ENCODE data around the gene ALS2. TPM values are rescaled to one million over a fixed set of nuclear protein-coding genes. Genes with fewer than 3 reads are reported as not detected.

Gene ALS2
- total and polyA plus RNA-seq, 4 donors, result 8.2 to 35.3 (median 15.0) TPM

DNA sequence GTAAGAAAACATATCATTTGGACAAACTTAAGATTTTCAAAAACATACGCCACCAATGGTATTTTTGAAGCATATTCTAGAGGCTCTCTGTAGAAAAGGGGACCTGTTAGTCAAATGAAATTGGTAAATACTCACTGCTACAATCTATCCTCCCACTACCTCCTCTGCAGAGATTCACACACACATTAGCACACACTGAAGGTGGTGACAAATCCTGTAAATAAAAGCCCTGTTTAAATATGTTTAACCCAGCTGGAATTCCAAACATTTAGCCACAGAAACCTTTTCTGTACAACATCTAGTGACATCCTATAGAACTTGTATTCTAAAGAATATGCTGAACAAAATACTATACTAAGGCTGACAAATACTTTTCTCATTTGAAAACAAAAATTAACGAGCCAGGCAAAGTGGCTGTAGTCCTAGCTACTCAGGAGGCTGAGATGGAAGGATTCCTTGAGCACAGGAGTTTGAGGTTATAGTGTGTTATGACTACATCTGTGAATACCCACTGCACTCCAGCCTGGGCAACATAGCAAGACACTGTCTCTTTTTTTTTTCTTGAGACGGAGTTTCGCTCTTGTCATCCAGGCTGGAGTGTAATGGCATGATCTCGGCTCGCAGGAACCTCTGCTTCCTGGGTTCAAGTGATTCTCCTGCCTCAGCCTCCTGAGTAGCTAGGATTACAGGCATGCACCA lies 25.9 kb downstream of the ALS2 start:
- peaks cover 4 to 48% (median 32%) of the 10 kb centered on the region in 4 donors for H3K4me1 ChIP-seq (ENCODE audit: control insufficient read depth in 4 of 4, insufficient read depth in 4 of 4, low read length in 3 of 4)
- no peak for DNase-seq (ENCODE audit: low spot score)
- WGBS, result 90% methylated on average over 6 of the region's 6 CpGs
- H3K27me3 ChIP-seq (ENCODE audit: control insufficient read depth in 4 of 4, insufficient read depth in 4 of 4, low read length in 3 of 4), result no peaks in the 10 kb centered on the region
- no peak overlapping the region for H3K4me3 ChIP-seq (ENCODE audit: low read depth in 1 of 3, low read length in 3 of 3)
- H3K36me3 ChIP-seq (ENCODE audit: control insufficient read depth in 4 of 4, insufficient read depth in 3 of 4, low read depth in 1 of 4, low read length in 3 of 4), result peaks cover 0 to 5% (median 1%) of the 10 kb centered on the region in 4 donors
- H3K9ac ChIP-seq (ENCODE audit: low read depth in 1 of 2, low read length in 2 of 2), result no peak overlapping the region
- TF ChIP-seq JUND (IDR thresholded peaks at IDR 0.05), result no peak
- no peak for TF ChIP-seq TAF1 (conservative IDR thresholded peaks at IDR 0.05)
- TF ChIP-seq NR2F2 (IDR thresholded peaks at IDR 0.05), result no peak
- no peak for TF ChIP-seq FOXA1 (IDR thresholded peaks at IDR 0.05)
- no peak for TF ChIP-seq FOXA2 (IDR thresholded peaks at IDR 0.05)
- TF ChIP-seq HNF4G (IDR thresholded peaks at IDR 0.05), result no peak
- TF ChIP-seq, protein P1, sequence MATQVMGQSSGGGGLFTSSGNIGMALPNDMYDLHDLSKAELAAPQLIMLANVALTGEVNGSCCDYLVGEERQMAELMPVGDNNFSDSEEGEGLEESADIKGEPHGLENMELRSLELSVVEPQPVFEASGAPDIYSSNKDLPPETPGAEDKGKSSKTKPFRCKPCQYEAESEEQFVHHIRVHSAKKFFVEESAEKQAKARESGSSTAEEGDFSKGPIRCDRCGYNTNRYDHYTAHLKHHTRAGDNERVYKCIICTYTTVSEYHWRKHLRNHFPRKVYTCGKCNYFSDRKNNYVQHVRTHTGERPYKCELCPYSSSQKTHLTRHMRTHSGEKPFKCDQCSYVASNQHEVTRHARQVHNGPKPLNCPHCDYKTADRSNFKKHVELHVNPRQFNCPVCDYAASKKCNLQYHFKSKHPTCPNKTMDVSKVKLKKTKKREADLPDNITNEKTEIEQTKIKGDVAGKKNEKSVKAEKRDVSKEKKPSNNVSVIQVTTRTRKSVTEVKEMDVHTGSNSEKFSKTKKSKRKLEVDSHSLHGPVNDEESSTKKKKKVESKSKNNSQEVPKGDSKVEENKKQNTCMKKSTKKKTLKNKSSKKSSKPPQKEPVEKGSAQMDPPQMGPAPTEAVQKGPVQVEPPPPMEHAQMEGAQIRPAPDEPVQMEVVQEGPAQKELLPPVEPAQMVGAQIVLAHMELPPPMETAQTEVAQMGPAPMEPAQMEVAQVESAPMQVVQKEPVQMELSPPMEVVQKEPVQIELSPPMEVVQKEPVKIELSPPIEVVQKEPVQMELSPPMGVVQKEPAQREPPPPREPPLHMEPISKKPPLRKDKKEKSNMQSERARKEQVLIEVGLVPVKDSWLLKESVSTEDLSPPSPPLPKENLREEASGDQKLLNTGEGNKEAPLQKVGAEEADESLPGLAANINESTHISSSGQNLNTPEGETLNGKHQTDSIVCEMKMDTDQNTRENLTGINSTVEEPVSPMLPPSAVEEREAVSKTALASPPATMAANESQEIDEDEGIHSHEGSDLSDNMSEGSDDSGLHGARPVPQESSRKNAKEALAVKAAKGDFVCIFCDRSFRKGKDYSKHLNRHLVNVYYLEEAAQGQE (IDR thresholded peaks at IDR 0.05), result no peak
- no peak for TF ChIP-seq RXRA (IDR thresholded peaks at IDR 0.05)
- TF ChIP-seq GABPA (IDR thresholded peaks at IDR 0.05 in 1 of 2, conservative IDR thresholded peaks at IDR 0.05 in 1 of 2), result no peak
- no peak for TF ChIP-seq SP1 (IDR thresholded peaks at IDR 0.05)
- no peak for TF ChIP-seq HNF4A (conservative IDR thresholded peaks at IDR 0.05)
- no peak for TF ChIP-seq YY1 (IDR thresholded peaks at IDR 0.05)
- H3K9me3 ChIP-seq (ENCODE audit: control insufficient read depth in 4 of 4, low read length in 3 of 4), result no peaks in the 10 kb centered on the region
- peak overlapping the region in 1 of 2 donors; percentile 22 for H3K27ac ChIP-seq (ENCODE audit: low read depth in 1 of 2, low read length in 2 of 2)

DNA sequence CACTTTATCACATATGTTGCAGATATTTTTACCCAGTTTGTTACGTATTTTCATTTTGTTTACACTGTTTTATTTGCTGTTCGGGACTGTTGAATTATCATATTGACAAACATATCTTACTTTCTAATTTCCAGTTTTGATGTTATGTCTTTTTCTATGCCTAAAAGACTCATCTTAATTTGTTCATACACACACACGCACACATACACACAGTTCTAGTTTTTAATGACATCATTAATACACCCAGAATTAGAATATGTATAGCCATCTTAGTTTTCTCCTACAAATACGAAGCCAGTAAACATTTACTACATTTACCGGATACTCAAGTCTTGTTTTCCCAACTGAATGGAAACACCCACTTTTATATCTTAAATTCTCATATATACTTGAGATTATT lies 29.2 kb downstream of the ALS2 start:
- no peak overlapping the region for H3K4me3 ChIP-seq (ENCODE audit: low read depth in 1 of 3, low read length in 3 of 3)
- WGBS, result 70% methylated on average over 5 of the region's 5 CpGs
- peaks cover 0 to 27% (median 14%) of the 10 kb centered on the region in 4 donors for H3K4me1 ChIP-seq (ENCODE audit: control insufficient read depth in 4 of 4, insufficient read depth in 4 of 4, low read length in 3 of 4)
- no peaks in the 10 kb centered on the region for H3K9me3 ChIP-seq (ENCODE audit: control insufficient read depth in 4 of 4, low read length in 3 of 4)
- peaks cover 3 to 18% (median 13%) of the 10 kb centered on the region in 4 donors for H3K36me3 ChIP-seq (ENCODE audit: control insufficient read depth in 4 of 4, insufficient read depth in 3 of 4, low read depth in 1 of 4, low read length in 3 of 4)
- no peak overlapping the region for H3K27ac ChIP-seq (ENCODE audit: low read depth in 1 of 2, low read length in 2 of 2)
- no peak for DNase-seq (ENCODE audit: low spot score)
- no peaks in the 10 kb centered on the region for H3K27me3 ChIP-seq (ENCODE audit: control insufficient read depth in 4 of 4, insufficient read depth in 4 of 4, low read length in 3 of 4)
- TF ChIP-seq TAF1 (conservative IDR thresholded peaks at IDR 0.05) (no peak), RXRA (IDR thresholded peaks at IDR 0.05) (no peak), EGR1 (IDR thresholded peaks at IDR 0.05; ENCODE audit: low read depth in 2 of 2) (no peak), JUND (IDR thresholded peaks at IDR 0.05) (no peak), RAD21 (IDR thresholded peaks at IDR 0.05) (no peak), FOXA1 (IDR thresholded peaks at IDR 0.05) (no peak), FOXA2 (IDR thresholded peaks at IDR 0.05) (no peak), HNF4A (conservative IDR thresholded peaks at IDR 0.05) (no peak), NR2F2 (IDR thresholded peaks at IDR 0.05) (no peak)
- H3K9ac ChIP-seq (ENCODE audit: low read depth in 1 of 2, low read length in 2 of 2), result no peak overlapping the region

DNA sequence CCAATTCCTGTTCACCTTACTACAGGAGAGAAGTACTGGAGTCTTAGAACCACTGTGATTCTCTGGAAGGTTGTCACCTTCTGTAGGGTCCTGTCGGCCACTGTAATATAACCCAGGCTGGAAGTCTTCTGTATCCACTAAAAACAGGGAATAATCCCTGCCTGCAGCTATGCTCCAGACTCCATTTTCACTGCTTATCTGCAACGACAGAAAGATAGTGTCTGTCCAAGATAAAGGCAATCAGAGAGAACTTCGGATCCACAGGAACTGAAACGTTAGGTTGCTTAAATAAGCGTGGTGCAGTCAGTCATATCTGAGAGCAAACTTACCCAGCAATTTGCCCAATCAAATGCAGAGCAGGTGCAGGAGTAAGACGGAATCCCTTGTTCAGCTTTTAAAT lies 34.2 kb downstream of the ALS2 start:
- Histone ChIP-seq H3K4me1 (ENCODE audit: control insufficient read depth in 4 of 4, insufficient read depth in 4 of 4, low read length in 3 of 4) (peaks cover 0 to 6% (median 1%) of the 10 kb centered on the region in 4 donors), H3K36me3 (ENCODE audit: control insufficient read depth in 4 of 4, insufficient read depth in 3 of 4, low read depth in 1 of 4, low read length in 3 of 4) (peaks cover 9 to 57% (median 40%) of the 10 kb centered on the region in 4 donors), H3K27me3 (ENCODE audit: control insufficient read depth in 4 of 4, insufficient read depth in 4 of 4, low read length in 3 of 4) (no peaks in the 10 kb centered on the region), H3K9me3 (ENCODE audit: control insufficient read depth in 4 of 4, low read length in 3 of 4) (no peaks in the 10 kb centered on the region), H3K9ac (ENCODE audit: low read depth in 1 of 2, low read length in 2 of 2) (no peak overlapping the region), H3K4me3 (ENCODE audit: low read depth in 1 of 3, low read length in 3 of 3) (no peak overlapping the region), H3K27ac (ENCODE audit: low read depth in 1 of 2, low read length in 2 of 2) (no peak overlapping the region)
- 76% methylated on average over 6 of the region's 6 CpGs for WGBS
- no peak for DNase-seq (ENCODE audit: low spot score)
- no peak for TF ChIP-seq HNF4A (conservative IDR thresholded peaks at IDR 0.05)
- TF ChIP-seq, protein P2, sequence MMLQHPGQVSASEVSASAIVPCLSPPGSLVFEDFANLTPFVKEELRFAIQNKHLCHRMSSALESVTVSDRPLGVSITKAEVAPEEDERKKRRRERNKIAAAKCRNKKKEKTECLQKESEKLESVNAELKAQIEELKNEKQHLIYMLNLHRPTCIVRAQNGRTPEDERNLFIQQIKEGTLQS (IDR thresholded peaks at IDR 0.05), result no peak
- TF ChIP-seq, protein P3, sequence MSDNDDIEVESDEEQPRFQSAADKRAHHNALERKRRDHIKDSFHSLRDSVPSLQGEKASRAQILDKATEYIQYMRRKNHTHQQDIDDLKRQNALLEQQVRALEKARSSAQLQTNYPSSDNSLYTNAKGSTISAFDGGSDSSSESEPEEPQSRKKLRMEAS (IDR thresholded peaks at IDR 0.05), result no peak
- no peak for TF ChIP-seq RXRA (IDR thresholded peaks at IDR 0.05)
- TF ChIP-seq, protein P1 (IDR thresholded peaks at IDR 0.05), result no peak
- no peak for TF ChIP-seq FOXA2 (IDR thresholded peaks at IDR 0.05)
- TF ChIP-seq, protein P4, sequence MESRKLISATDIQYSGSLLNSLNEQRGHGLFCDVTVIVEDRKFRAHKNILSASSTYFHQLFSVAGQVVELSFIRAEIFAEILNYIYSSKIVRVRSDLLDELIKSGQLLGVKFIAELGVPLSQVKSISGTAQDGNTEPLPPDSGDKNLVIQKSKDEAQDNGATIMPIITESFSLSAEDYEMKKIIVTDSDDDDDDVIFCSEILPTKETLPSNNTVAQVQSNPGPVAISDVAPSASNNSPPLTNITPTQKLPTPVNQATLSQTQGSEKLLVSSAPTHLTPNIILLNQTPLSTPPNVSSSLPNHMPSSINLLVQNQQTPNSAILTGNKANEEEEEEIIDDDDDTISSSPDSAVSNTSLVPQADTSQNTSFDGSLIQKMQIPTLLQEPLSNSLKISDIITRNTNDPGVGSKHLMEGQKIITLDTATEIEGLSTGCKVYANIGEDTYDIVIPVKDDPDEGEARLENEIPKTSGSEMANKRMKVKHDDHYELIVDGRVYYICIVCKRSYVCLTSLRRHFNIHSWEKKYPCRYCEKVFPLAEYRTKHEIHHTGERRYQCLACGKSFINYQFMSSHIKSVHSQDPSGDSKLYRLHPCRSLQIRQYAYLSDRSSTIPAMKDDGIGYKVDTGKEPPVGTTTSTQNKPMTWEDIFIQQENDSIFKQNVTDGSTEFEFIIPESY (IDR thresholded peaks at IDR 0.05), result no peak
- no peak for TF ChIP-seq NR2F2 (IDR thresholded peaks at IDR 0.05)
- TF ChIP-seq TAF1 (conservative IDR thresholded peaks at IDR 0.05), result no peak
- no peak for TF ChIP-seq JUND (IDR thresholded peaks at IDR 0.05)
- TF ChIP-seq EGR1 (IDR thresholded peaks at IDR 0.05; ENCODE audit: low read depth in 2 of 2), result no peak
- no peak for TF ChIP-seq FOXA1 (IDR thresholded peaks at IDR 0.05)
